ENCODE results near the gene WDR17. TPM values are rescaled to one million over a fixed set of nuclear protein-coding genes. Genes with fewer than 3 reads are reported as not detected.
"Not testable (repeated sequence)": the region's sequence is repeated elsewhere in the genome, so short reads cannot be mapped to it uniquely, and the experiment has no call there.

WDR17 gene
- total RNA-seq, 2 donors from 2014 or later, result 5.5 to 5.7 TPM

DNA sequence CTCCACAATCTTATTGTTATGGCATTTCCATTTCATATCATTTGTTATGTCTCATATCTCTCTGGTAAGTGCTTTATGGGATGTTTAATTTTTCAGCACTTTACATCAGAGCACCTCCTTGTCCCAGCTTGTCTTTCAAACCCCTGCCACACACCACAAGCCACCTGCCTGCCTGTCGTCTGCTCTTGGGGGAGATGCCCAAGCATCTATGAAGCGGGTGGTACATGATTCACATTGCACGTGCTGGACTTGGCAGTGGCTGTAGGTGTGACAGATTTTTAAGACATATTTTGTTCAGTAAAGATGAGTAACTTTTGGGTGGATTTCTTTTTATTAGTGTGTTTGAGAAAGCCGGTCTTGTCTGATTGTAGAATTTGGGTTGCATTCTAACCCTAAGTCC lies 143.9 kb downstream of the WDR17 start:
- H3K4me3 ChIP-seq, result no peak overlapping the region
- no peak for DNase-seq (ENCODE audit: low spot score)
- no peaks in the 10 kb centered on the region for H3K36me3 ChIP-seq
- no peaks in the 10 kb centered on the region for H3K9me3 ChIP-seq
- intact Hi-C loops (cut with DNase I), result no loop called here
- no peaks in the 10 kb centered on the region for H3K4me1 ChIP-seq (replicated peaks)
- H3K27me3 ChIP-seq (replicated peaks; ENCODE audit: insufficient read depth), result no peaks in the 10 kb centered on the region
- WGBS, result 82% methylated on average over 4 of the region's 4 CpGs
- TF ChIP-seq POLR2AphosphoS5 (IDR thresholded peaks at IDR 0.05) (no peak), POLR2A (IDR thresholded peaks at IDR 0.05) (no peak), CTCF (IDR thresholded peaks at IDR 0.05) (no peak)
- H3K27ac ChIP-seq, result no peak overlapping the region

GRCh38 chr4:176210101-176210500 lies 144.5 kb downstream of the WDR17 start:
- intact Hi-C loops (cut with DNase I), result no loop called here
- no peaks in the 10 kb centered on the region for H3K27me3 ChIP-seq (replicated peaks; ENCODE audit: insufficient read depth)
- TF ChIP-seq CTCF (IDR thresholded peaks at IDR 0.05), result no peak
- no peak for TF ChIP-seq POLR2A (IDR thresholded peaks at IDR 0.05)
- no peak for TF ChIP-seq POLR2AphosphoS5 (IDR thresholded peaks at IDR 0.05)
- no peaks in the 10 kb centered on the region for H3K9me3 ChIP-seq
- no peak overlapping the region for H3K4me3 ChIP-seq
- DNase-seq (ENCODE audit: low spot score), result no peak
- H3K27ac ChIP-seq, result no peak overlapping the region
- no peaks in the 10 kb centered on the region for H3K4me1 ChIP-seq (replicated peaks)
- H3K36me3 ChIP-seq, result no peaks in the 10 kb centered on the region
- 88% methylated on average over 3 of the region's 3 CpGs for WGBS

GRCh38 chr4:176210579-176211296 lies 145.1 kb downstream of the WDR17 start:
- DNase-seq (ENCODE audit: low spot score), result no peak
- H3K27ac ChIP-seq, result no peak overlapping the region
- no peaks in the 10 kb centered on the region for H3K36me3 ChIP-seq
- TF ChIP-seq CTCF (IDR thresholded peaks at IDR 0.05), result no peak
- TF ChIP-seq POLR2A (IDR thresholded peaks at IDR 0.05), result no peak
- no peak for TF ChIP-seq POLR2AphosphoS5 (IDR thresholded peaks at IDR 0.05)
- intact Hi-C loops (cut with DNase I), result no loop called here
- no peaks in the 10 kb centered on the region for H3K9me3 ChIP-seq
- H3K27me3 ChIP-seq (replicated peaks; ENCODE audit: insufficient read depth), result no peaks in the 10 kb centered on the region
- no peak overlapping the region for H3K4me3 ChIP-seq
- H3K4me1 ChIP-seq (replicated peaks), result no peaks in the 10 kb centered on the region
- WGBS, result 83% methylated on average over 7 of the region's 7 CpGs

GRCh38 chr4:176212351-176212750 lies 146.7 kb downstream of the WDR17 start:
- H3K4me1 ChIP-seq (replicated peaks); H3K27me3 ChIP-seq (replicated peaks; ENCODE audit: insufficient read depth); H3K9me3 ChIP-seq; intact Hi-C loops (cut with DNase I); DNase-seq (ENCODE audit: low spot score); H3K27ac ChIP-seq; H3K4me3 ChIP-seq; H3K36me3 ChIP-seq: not testable (repeated sequence)
- 64% methylated on average over 3 of the region's 3 CpGs for WGBS

- WGBS, result 48% methylated on average over 2 of the region's 2 CpGs
- H3K27me3 ChIP-seq (replicated peaks; ENCODE audit: insufficient read depth), result no peaks in the 10 kb centered on the region
- no peak overlapping the region for H3K4me3 ChIP-seq
- H3K9me3 ChIP-seq, result no peaks in the 10 kb centered on the region
- no peak for DNase-seq (ENCODE audit: low spot score)
- no peaks in the 10 kb centered on the region for H3K4me1 ChIP-seq (replicated peaks)
- no peak overlapping the region for H3K27ac ChIP-seq
- H3K36me3 ChIP-seq, result no peaks in the 10 kb centered on the region
- TF ChIP-seq POLR2AphosphoS5 (IDR thresholded peaks at IDR 0.05), result no peak
- no peak for TF ChIP-seq POLR2A (IDR thresholded peaks at IDR 0.05)
- no peak for TF ChIP-seq CTCF (IDR thresholded peaks at IDR 0.05)
- intact Hi-C loops (cut with DNase I), result no loop called here
Measured at GRCh38 chr4:176217510-176217909, 151.9 kb downstream of the WDR17 start.

Measured in prostate gland (tissue), 2 donors.